Measurements from ENCODE around the gene PSMA4.
A peak's percentile ranks its signal among the peaks of the same experiment; 100 is the strongest.

The PSMA4 gene

DNA sequence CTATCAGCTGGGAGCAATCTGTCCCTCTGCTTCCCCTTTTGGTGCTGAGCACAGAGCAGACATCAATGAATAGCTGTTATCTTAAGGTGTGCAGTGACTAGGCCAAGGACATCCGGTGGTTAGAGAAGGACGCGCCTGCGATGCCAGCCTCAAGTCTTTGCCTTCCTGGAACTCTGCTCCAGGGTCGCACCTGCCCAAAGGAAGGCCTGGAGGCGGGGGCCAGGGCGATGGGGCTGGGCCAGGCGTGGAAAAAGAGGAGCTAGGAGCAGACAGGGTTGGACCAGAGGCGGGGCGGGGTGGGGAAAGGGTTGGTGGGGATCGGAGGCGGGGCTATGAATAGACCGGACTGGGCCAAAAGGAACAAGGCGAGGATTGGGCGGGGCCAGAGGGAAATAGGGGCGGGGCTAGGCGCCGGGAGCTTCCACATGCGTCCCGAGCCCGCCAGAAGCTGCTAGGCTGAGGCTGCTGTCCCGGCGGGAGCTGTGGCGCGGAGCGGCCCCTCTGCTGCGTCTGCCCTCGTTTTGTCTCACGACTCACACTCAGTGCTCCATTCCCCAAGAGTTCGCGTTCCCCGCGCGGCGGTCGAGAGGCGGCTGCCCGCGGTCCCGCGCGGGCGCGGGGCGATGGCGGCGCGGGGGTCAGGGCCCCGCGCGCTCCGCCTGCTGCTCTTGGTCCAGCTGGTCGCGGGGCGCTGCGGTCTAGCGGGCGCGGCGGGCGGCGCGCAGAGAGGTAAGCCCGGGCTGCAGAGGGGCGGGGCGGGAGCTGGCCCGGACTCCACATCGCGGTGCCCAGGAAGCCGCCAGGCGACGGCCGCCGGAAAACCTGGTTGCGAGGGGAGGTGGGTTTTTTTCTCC is 25.1 kb downstream of the PSMA4 start, which contains the start of gene CHRNA5:
CHRNA5 (plus strand) TSS at position 424 of the 854 bp plus-strand sequence; CDS start at position 624, 200 bp downstream.
- Histone ChIP-seq H3K9ac (peak within 1 kb of the TSS; percentile 68 to 93 (median 84)), H3K27ac (peak within 1 kb of the TSS in 9 of 11 experiments; percentile 45 to 87 (median 80); a peak in 18 of 22 replicates), H4K20me1 (0 out of 22 replicates have a peak, but pooled peaks cover 0 to 6% (median 0%) of the 10 kb centered on the region in 11 experiments), H3K4me3 (peak within 1 kb of the TSS; percentile 72 to 99 (median 86)), H3K36me3 (no peaks in the 10 kb centered on the region), H3K27me3 (no peaks in the 10 kb centered on the region), H3K4me2 (peak within 1 kb of the TSS; percentile 80 to 96 (median 87)), H3K9me3 (replicated peaks in 1 of 11) (no peaks in the 10 kb centered on the region), H3K4me1 (peaks cover 12 to 32% (median 29%) of the 10 kb centered on the region in 10 experiments; a peak in 19 of 20 replicates)
- no peak for TF ChIP-seq Cebpa-rat (IDR thresholded peaks at IDR 0.05)

DNA sequence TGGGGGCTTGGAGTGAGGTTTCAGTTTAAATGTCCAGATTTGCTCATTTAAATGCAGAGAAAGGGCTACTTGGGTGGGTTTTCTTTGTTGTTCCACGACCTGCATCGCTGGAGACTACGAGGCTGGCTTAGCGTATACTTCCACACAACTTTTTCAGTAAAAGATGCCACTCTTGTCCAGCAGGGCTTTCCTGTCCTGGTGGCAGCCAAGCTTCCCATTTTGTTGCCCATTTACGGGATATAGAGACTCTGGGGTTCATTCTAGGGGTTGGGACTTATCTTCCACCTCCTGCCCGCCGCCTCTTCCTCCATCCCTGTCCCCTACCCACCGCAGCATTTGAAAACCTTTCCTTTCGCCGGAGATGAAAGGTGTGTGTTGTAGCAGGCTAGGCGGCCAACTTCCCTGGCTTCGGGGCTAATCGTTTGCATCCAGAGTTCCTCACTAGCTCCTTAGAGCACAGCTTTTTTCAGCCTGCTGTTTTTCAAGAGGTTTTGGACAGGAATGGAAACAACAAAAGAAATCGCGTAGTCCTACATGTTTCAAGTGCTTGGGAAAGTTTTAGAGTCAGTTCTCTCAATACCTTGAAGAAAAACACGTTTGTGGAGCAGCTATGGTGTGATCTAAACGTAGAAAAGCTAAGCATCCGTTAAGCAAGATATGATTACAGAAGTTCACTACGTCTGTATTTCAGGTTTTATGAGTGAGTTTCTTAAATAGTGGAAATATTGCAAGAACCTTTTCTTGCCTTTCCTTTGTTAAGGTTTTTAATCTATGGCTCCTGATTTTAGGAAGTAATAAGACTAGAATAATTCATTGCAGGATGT is 25.9 kb downstream of the PSMA4 start:
- TF ChIP-seq Cebpa-rat (IDR thresholded peaks at IDR 0.05) = no peak
- Histone ChIP-seq H3K4me1 (peaks cover 12 to 32% (median 29%) of the 10 kb centered on the region in 10 experiments; a peak in 19 of 20 replicates), H3K4me2 (peak overlapping the region; percentile 80 to 96 (median 87)), H4K20me1 (peaks cover 0 to 6% (median 0%) of the 10 kb centered on the region in 11 experiments; a peak in 2 of 22 replicates), H3K27ac (peak overlapping the region in 9 of 11 experiments; percentile 45 to 87 (median 80); a peak in 18 of 22 replicates), H3K36me3 (no peaks in the 10 kb centered on the region), H3K9me3 (replicated peaks in 1 of 11) (no peaks in the 10 kb centered on the region), H3K4me3 (peak overlapping the region; percentile 72 to 99 (median 86)), H3K27me3 (no peaks in the 10 kb centered on the region), H3K9ac (peak overlapping the region; percentile 68 to 93 (median 84))

DNA sequence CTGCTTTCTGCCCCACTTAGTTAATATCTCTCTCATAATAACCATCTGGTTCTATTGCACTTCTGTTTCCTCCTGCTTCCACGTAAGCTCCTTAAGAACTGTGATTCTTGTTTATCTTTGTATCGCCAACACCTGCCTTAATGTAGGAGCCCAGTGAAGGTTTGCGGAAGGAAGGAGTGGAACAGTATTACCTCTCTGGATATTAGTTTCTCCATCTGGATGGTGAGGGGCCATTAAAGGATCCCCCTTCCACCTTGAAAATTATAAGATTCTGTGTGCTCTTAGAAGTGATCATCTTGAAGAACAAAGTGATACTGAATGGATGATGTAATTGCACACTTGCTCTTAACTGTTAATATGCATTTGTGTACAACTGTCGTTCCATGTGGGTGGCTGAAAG is 27.3 kb downstream of the PSMA4 start:
- H3K36me3 ChIP-seq = no peaks in the 10 kb centered on the region
- TF ChIP-seq Cebpa-rat (IDR thresholded peaks at IDR 0.05) = no peak
- H3K9ac ChIP-seq = no peak overlapping the region
- peak overlapping the region in 1 of 10 experiments; percentile 1; a peak in 1 of 20 replicates for H3K4me3 ChIP-seq
- no peak overlapping the region for H3K27ac ChIP-seq
- no peaks in the 10 kb centered on the region for H3K9me3 ChIP-seq (replicated peaks in 1 of 11)
- H3K4me2 ChIP-seq = peak overlapping the region in 9 of 11 experiments; percentile 7 to 92 (median 86); a peak in 16 of 22 replicates
- H3K4me1 ChIP-seq = peaks cover 12 to 32% (median 29%) of the 10 kb centered on the region in 10 experiments; a peak in 19 of 20 replicates
- H3K27me3 ChIP-seq = no peaks in the 10 kb centered on the region
- peaks cover 0 to 6% (median 0%) of the 10 kb centered on the region in 11 experiments; a peak in 2 of 22 replicates for H4K20me1 ChIP-seq

DNA sequence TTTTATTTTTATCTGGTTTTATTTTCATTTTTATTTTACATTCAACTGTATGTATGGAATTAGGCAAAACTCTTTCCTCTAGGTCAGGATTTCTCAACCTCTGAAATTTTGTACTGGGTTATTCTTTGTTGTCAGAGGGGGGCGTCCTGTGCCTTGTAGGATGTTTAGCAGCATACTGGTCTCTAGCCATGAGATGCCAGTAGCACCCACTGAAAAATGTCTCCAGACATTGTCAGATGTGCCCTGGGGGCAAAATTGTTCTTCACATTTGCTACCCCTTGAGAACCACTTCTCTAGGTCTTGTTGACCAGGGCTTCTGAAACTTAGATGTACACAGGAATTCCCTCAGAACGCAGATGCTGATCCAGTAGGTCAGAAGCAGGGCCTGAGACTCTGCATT is 30.5 kb downstream of the PSMA4 start:
- no peak overlapping the region for H3K9ac ChIP-seq
- H3K27me3 ChIP-seq = no peaks in the 10 kb centered on the region
- no peak overlapping the region for H3K4me3 ChIP-seq
- no peak for TF ChIP-seq Cebpa-rat (IDR thresholded peaks at IDR 0.05)
- H3K4me2 ChIP-seq = no peak overlapping the region
- peaks cover 6 to 31% (median 25%) of the 10 kb centered on the region in 10 experiments; a peak in 16 of 20 replicates for H3K4me1 ChIP-seq
- H3K27ac ChIP-seq = no peak overlapping the region
- H3K36me3 ChIP-seq = peaks cover 0 to 3% (median 0%) of the 10 kb centered on the region in 11 experiments; a peak in 1 of 22 replicates
- no peaks in the 10 kb centered on the region for H3K9me3 ChIP-seq (replicated peaks in 1 of 11)
- peaks cover 0 to 13% (median 0%) of the 10 kb centered on the region in 11 experiments; a peak in 4 of 22 replicates for H4K20me1 ChIP-seq

DNA sequence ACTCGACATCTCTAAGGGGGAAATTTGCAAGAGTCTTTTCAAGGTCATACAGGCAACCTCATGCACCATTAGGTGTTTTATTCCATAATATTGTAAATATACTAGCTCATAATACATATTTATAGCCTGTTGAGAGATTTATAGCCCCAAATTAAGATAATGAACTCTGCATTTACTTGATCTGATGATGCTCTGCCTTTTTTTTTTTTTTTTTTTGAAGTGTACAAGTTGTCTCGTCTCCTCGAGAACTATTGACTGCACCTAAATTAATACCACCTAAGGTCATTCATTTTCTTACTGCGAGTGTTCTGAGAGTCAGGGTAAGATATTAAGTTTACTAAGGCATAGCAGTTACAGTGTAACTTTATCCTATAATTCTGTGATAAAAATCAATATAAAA is 31.1 kb downstream of the PSMA4 start:
- no peak overlapping the region for H3K9ac ChIP-seq
- no peaks in the 10 kb centered on the region for H3K9me3 ChIP-seq (replicated peaks in 1 of 11)
- no peak for TF ChIP-seq Cebpa-rat (IDR thresholded peaks at IDR 0.05)
- H3K4me1 ChIP-seq = peaks cover 3 to 30% (median 23%) of the 10 kb centered on the region in 10 experiments; a peak in 16 of 20 replicates
- no peak overlapping the region for H3K4me3 ChIP-seq
- H3K36me3 ChIP-seq = peaks cover 0 to 3% (median 0%) of the 10 kb centered on the region in 11 experiments; a peak in 1 of 22 replicates
- no peak overlapping the region for H3K27ac ChIP-seq
- H3K4me2 ChIP-seq = no peak overlapping the region
- H4K20me1 ChIP-seq = peaks cover 0 to 15% (median 0%) of the 10 kb centered on the region in 11 experiments; a peak in 4 of 22 replicates
- H3K27me3 ChIP-seq = no peaks in the 10 kb centered on the region

DNA sequence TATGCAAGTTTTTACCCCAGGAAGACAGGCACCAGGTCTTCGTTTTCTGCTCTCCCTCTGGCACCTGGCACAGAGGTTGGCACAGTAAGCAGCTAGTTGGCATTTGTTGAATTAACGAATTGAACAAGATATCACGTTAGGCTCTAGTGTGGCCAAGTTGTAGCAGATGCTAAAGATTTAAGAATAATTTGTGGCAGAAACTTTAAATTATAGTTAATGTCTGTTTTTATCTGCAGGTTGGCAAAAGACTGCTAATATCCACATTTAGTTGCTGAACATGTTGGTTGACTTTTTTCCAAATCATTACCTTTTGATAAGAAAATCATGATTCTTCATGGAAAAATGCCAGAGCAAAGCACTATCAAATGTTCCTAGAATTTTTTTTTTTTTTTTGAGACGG is 33.2 kb downstream of the PSMA4 start:
- H3K27me3 ChIP-seq = no peaks in the 10 kb centered on the region
- no peak for TF ChIP-seq Cebpa-rat (IDR thresholded peaks at IDR 0.05)
- H3K4me2 ChIP-seq = no peak overlapping the region
- peaks cover 0 to 3% (median 0%) of the 10 kb centered on the region in 11 experiments; a peak in 1 of 22 replicates for H3K36me3 ChIP-seq
- H3K4me3 ChIP-seq = no peak overlapping the region
- peaks cover 0 to 11% (median 5%) of the 10 kb centered on the region in 10 experiments; a peak in 14 of 20 replicates for H3K4me1 ChIP-seq
- no peak overlapping the region for H3K27ac ChIP-seq
- no peaks in the 10 kb centered on the region for H3K9me3 ChIP-seq (replicated peaks in 1 of 11)
- H3K9ac ChIP-seq = no peak overlapping the region
- peaks cover 0 to 10% (median 0%) of the 10 kb centered on the region in 11 experiments; a peak in 4 of 22 replicates for H4K20me1 ChIP-seq

DNA sequence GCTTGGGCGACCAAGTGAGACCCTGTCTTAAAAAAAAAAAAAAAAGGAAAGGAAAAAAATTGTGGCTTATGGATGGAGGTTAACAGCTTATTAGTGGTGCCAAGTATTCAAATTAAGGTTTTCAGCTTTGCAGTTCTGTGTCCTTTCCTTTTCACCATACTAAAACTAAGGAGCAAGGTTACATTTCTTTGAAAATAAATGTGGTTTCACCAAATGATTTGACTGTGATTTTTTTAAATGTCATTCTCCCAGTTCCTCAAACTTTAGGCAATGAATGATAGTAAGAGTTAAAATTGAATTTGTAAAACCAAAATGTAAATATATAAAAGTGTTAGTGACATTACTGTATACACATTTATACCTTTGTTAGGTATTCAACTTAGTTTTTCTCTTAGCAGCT is 34.7 kb downstream of the PSMA4 start:
- H3K4me1 ChIP-seq = peaks cover 0 to 11% (median 5%) of the 10 kb centered on the region in 10 experiments; a peak in 14 of 20 replicates
- H3K27me3 ChIP-seq = no peaks in the 10 kb centered on the region

DNA sequence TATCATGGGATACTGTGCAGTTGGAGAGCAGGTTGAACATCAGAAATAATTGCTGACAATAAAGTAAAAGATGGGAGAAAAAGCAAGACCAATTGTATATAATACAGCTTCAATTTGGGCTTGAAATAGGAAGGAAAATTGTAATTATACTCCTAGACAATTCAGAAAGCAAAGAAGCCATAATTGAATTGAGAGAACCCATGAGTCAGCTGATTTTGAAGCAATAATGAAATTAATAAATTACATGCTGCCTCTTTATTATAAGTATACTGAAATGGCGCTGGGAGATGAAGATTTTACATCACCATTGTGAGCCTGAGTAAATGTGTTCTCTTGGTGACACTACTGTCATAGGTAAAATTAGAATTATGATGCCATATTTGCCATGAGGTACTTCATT is 57.3 kb downstream of the PSMA4 start:
- no peak for TF ChIP-seq Cebpa-rat (IDR thresholded peaks at IDR 0.05)
- no peaks in the 10 kb centered on the region for H3K27me3 ChIP-seq
- H3K4me1 ChIP-seq = no peaks in the 10 kb centered on the region
- no peak overlapping the region for H3K4me3 ChIP-seq
- H4K20me1 ChIP-seq = no peaks in the 10 kb centered on the region
- no peak overlapping the region for H3K4me2 ChIP-seq
- H3K36me3 ChIP-seq = peaks cover 0 to 48% (median 22%) of the 10 kb centered on the region in 11 experiments; a peak in 14 of 22 replicates
- no peak overlapping the region for H3K27ac ChIP-seq
- no peak overlapping the region for H3K9ac ChIP-seq
- no peaks in the 10 kb centered on the region for H3K9me3 ChIP-seq (replicated peaks in 1 of 11)

More for the DNA sequence above, 34.7 kb downstream of the PSMA4 start:
- Histone ChIP-seq H3K4me2 (peak overlapping the region in 8 of 11 experiments; percentile 3 to 46 (median 20); a peak in 7 of 22 replicates), H3K9ac (no peak overlapping the region), H3K9me3 (replicated peaks in 1 of 11) (no peaks in the 10 kb centered on the region), H3K27ac (no peak overlapping the region), H3K4me3 (no peak overlapping the region), H3K36me3 (peaks cover 0 to 3% (median 0%) of the 10 kb centered on the region in 11 experiments; a peak in 1 of 22 replicates), H4K20me1 (peaks cover 0 to 10% (median 0%) of the 10 kb centered on the region in 11 experiments; a peak in 4 of 22 replicates)
- no peak for TF ChIP-seq Cebpa-rat (IDR thresholded peaks at IDR 0.05)
